GM23248 (cell line): ENCODE measurements around the gene ANO1.

Source experiments
- EZH2 ChIP-seq: fragments of 200-600 bp; sonication (generic); IDR thresholded peaks from 2 replicates; pipeline ENCODE4 v1.6.1; 2018; ENCODE audit warnings: antibody characterized with exemption, mild to moderate bottlenecking; ENCODE audit not compliant: insufficient read depth, poor library complexity, severe bottlenecking
- EZH2phosphoT487 ChIP-seq: fragments of 200-600 bp; sonication (generic); IDR thresholded peaks from 2 replicates; pipeline ENCODE4 v1.6.1; 2018; ENCODE audit warnings: antibody characterized with exemption, moderate library complexity, mild to moderate bottlenecking, low read depth; ENCODE audit not compliant: insufficient read depth

- TF ChIP-seq EZH2 (no peak), EZH2phosphoT487 (no peak)
Measured at GRCh38 chr11:70067591-70068341, 10.4 kb upstream of the ANO1 start.
